HUDEP-2 (cell line): ENCODE results near the gene ZRANB3.
"Not testable (repeated sequence)": the region's sequence is repeated elsewhere in the genome, so short reads cannot be mapped to it uniquely, and the experiment has no call there.

ENCODE experiments used
- DNase-seq, 76 experiments: peaks; one replicate each; lab custom pipeline; 2025; ENCODE audit not compliant: unreplicated experiment in 76 of 76; lab: John Stamatoyannopoulos, UW

Gene ZRANB3

DNA sequence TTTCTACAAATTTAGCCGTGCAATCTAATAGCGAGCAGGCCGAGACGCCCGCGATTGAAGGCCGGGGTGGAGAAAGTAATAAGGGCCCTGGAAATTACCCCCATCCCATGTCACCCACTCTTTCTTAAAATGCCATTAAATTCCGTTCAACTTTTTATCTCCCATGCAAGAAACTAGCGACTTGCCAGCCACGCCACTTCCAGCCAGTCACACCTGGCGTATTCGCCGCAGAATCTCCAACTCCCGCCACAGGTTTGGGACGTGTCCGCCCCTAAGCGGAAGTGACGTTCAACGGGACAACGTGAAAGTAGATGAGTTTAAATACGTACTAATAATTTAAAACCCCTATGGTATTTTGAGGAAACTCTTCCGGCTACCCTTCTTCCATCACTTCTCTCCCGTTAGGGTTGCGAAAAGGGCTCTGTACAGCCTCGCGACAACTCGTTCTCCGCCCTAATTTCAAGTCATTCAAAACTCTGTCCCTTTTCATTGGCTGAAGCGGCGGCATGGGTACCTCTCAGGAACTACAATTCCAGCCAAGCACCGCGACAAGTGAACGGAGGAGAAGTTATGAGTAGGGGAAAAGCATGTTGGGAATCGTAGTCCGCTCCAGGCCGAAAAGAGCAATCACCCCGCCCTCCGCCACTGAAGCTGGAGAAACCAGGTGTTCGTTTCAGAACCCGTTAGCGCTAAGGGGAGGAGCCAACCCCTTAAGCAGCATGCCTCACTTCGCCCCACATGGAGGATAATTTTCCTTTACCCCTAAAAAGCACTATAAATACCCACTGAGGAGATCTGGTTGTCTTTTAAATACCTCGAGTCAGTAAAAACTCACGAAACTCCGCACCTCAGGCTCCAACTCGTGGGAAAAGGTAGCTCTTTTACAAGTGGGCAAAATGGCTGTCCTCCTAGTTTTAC lies at the start of gene ZRANB3:
Gene ZRANB3, minus strand, starts transcription at position 906 of the 918 bp plus-strand sequence.
- peak in 75 of 76 experiments; percentile 50 to 96 (median 90) for DNase-seq

DNA sequence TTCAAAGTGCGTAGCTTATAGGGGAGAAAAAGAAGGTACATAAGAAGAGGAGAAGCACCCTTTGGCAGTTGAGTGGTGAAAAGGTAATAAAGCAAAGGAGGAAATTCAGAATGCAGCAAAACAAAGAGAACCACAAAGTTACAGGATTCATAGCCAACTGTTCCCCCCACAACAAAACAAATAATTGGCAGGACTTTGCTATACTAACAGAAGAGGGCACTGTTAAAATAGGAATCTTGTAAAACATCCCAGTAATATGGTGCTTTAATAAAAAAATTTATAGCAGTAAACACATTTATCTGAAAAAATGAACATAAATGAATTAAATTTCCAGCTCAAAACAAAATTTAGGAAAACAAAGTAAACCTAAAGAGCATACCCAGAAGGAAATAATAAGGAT lies 42.6 kb upstream of the ZRANB3 start:
- DNase-seq = no peak

DNA sequence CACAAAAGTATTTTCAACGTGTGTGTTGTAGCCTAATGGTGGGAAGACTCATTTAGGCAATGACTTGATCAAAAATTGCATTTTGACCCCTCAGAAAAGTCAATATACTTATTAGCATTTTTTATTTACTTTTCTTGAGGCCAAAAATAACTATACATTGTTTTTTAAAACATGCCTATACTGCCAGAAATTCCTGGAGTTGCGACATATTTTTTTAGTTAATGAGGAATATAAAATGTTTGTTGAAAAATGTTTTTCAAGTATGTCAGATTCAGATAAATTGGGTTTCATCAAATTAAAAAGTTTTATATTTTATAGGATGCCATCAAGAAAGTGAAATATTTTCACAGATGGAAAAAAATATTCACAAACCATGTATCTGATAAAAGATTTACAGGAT lies 39.9 kb upstream of the ZRANB3 start:
- DNase-seq = no peak

DNA sequence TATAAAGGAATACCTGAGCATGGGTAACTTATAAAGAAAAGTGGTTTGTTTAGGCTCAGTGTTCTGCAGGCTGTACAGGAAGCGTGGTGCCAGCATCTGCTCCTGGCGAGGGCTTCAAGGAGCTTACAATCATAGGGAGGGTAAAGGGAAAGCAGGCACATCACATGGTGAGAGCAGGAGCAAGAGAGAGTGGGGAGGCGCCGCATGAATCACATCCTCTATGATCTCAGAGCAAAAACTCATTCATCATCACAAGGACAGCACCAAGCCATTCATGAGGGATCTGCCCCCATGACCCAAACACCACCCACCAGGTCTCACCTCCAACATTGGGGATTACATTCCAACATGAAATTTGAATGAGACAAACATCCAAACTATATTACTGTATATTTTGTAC lies 32.8 kb upstream of the ZRANB3 start:
- no peak for DNase-seq

DNA sequence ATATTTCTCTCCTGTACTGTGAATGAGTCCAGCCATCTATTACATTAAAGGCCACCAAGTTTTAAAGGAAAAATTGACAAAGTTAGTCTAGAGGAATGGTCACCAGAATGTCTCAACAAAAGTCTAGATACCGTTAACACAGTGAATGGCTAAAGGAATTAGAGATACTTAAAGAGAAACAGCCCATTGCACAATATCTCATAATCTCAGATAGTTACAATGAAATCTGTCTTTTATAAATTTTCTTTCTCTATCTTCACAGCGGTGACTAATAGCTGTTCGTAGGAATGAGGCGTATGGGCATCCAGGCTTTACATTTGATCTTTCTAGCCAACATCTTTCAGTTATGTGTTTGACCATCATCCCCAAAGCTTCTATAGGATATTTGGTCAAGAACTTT lies 30.9 kb upstream of the ZRANB3 start:
- no peak for DNase-seq

DNA sequence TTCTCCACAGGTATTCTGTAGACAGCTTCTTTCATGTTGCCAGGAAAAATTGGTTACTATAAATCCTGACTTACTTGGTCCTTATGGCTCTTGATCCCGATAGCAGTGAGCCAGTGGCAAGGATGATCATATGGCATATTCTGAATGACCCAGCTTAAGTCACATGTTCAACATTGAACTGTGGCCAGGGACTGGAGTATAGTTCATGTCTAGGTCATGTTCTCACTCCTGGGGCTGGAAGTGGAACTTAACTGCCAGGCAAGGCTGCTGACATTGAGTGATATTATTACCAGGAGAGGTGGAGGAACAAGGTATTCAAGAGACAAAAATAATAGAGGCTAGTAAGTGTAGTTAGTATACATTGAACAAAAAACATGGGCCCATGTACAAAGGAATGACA lies 26.5 kb upstream of the ZRANB3 start:
- DNase-seq = peak in 4 of 76 experiments; percentile 3 to 16 (median 8)

DNA sequence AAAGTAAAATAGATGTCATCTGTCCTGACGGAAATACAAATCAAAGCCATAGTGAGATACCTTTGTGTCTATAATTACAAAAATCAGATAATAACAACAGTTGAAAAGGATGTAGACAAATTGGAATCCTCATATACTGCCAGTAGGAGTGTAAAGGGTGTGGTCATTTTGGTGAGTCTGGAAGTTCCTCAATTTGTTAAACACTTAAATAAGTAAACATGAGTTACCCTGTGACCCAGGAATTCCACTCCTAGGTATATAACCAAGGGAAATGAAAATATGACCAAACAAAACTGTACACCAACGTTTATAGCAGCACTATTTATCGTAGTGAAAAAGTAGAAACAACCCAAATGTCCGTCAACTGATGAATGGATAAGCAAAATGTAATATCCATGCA lies 24.3 kb upstream of the ZRANB3 start:
- DNase-seq = no peak

DNA sequence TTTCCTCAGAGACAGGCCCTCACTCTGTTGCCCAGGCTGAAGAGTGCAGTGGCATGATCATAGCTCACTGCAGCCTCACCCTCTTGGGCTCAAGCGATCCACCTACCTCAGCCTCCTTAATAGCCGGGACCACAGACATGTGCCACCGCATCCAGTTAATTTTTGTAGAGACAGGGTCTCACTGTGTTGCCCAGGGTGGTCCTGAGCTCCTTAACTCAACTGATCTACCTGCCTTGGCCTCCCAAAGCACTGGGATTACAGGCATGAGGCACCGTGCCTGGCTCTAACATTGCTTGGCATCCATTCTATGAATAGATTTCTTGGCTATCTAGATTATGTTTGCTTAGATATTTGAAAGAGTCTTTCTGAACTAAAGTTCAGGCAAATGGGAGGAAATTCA lies 21.9 kb upstream of the ZRANB3 start:
- DNase-seq = no peak

DNA sequence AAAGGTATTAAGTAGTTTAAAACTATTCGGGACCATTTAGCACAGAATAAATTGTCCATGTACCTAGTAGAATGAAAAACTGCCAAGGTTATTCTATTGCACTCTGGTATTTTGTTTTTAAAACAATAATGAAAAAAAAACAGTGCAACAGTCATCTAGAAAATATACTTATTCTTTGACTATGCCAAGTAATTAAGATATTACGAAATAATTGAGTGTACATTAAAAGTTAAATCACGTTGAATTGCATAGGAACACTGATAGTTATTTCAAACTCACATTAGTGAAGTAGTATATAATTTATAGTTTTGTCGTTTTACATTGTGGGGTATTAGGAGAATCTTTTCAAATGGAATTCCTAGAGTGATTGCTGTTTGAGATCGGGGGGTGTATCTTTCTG lies 20.3 kb upstream of the ZRANB3 start:
- no peak for DNase-seq

DNA sequence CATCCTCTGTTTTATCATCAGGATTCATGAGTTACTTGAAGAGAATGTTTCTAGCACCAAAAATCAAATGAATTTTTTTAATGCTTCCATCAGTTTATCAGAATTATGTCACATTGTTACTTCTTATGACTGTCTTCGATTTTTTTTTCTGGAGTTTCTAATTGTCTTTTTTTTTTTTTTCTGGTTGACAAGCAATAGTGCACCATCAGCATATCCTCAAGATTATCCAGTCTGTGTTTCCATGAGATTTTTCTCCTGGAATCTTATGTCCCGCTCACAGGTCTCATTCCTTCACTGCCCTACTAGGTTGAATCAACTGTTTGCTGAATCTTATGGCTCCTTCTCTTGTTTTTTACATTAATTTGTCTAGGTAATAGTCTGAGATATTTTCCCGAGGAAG lies 16.3 kb upstream of the ZRANB3 start:
- no peak for DNase-seq

DNA sequence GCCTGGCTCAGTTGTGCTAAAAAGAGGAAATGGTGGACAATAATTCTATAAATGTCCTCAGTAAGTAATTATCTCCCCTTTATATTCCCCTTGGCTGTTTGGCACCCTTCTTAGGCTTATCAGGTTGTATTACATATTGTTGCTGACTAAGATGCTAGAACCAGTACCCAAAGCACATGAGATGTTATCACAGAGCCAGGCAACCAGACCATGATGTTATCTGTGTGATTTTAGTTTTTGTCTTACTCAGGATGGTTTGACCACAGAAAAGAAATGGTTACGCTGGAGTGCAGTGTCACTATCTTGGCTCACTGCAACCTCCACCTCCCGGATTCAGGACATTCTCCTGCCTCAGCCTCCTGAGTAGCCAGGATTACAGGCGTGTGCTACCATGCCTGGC lies 15.4 kb upstream of the ZRANB3 start:
- DNase-seq = no peak

DNA sequence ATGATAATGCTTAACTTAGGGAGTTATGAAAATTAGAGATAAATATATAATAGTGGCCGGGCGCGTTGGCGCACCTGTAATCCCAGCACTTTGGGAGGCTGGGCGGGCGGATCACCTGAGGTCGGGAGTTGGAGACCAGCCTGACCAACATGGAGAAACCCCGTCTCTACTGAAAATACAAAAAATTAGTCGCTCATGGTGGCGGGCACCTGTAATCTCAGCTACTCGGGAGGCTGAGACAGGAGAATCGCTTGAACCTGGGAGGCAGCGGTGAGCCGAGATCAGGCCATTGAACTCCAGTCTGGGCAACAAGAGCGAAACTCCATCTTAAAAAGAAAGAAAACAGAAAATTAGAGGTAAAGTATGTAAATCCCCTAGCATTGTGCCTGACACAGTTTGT lies 2.5 kb upstream of the ZRANB3 start:
- DNase-seq = not testable (repeated sequence)

DNA sequence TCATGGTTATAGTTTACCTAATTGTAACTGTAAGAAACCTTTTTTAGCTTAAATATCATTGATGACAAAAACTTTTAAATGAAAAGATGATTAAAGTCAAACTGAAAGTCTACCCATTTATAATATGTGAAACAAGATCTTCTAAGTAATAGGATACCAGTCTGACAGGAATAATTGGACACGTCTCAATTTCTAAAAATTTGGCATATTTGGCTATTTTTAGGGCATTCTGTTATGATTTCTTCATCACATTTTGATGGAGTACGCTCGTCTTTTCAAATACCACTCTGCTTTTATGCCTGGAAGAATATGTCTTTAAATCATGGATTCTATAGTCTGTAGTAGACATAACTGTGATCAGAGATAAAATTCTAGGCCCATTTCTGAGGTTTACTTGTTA lies 1.6 kb upstream of the ZRANB3 start:
- DNase-seq = no peak

DNA sequence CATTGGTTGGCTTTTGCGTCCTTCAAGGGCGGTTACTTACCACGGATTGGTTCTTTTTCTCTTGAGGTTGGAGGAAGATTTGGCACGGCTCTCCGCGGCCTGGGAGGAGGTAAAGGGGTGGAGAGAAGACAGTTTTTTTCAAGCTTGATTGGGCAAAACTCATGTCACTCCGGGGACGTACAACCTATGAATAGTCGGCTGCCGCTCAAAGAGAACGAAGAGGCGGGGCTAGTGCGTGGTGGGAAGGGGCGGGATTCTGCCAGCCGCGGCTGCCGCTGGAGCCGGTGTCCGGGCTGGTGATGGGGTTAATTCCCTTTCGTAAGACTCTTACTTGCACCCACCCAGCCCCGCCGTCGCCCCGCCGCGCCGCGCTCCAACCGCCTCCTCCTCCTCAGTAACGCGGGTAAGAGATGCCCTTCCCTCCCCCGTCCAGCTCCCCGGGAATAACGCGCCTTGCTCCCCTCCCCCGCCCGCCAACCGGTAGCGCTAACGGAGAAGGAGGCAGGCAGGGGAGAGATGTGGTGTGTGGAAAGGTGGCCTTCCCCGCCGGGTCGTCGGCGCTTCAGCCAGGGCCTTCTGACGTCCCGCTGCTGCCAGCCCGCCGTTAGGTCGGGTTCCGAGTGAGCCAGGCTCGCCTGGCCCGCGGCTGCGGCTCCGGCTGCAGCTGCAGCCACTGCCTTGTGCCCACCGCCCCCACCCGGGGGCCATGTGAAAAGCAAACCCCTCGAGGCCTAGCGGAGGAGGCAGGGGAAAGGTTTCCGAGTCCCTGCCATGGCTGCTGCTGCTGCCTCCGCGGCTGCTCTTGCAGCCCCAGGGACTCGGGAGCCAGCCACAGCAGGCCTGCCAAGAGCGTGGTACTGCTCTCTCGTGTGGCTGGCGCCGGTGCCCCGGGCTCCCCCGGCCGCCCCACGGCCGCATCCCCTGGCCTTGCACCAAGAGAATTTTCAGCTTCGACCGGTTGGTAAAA lies 496 bp upstream of the ZRANB3 start, which contains the start of gene R3HDM1:
Gene R3HDM1, plus strand, starts transcription at position 254 of the 967 bp plus-strand sequence. CDS start 73,362 bp downstream, outside the sequence.
- peak; percentile 46 to 99 (median 96) for DNase-seq

DNA sequence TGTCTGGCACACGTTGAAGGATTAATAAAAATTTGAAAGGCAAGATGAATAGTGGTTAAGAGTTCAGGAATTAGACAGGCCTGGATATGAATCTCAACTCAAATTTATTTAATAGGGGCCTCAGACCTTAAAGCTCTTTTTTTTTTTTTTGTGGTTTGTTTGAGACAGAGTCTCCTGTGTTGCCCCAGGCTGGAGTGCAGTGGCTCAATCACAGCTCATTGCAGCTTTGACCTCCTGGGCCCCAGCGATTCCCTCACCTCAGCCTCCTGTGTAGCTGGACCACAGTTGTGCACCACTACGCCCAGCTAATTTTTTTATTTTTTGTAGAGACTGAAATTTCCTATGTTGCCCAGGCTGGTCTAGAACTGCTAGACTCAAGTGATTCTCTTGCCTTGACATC lies 3.0 kb downstream of the ZRANB3 start:
- DNase-seq = no peak

DNA sequence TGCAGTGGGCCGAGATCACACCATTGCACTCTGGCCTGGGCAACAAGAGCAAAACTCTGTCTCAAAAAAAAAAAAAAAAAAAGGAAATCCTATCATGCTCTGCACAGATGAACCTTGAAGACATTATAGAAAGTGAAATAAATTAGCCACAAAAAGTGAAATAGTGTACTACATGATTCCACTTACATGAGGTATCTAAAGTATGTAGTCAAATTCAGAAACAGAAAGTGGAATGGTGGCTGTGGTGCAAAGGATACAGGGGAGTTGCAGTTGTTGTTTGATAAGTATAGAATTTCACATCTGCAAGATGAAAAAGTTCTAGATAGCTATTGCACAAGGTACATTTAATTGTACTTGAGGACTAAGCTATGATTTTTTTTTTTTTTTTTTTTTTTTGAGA lies 5.2 kb downstream of the ZRANB3 start:
- no peak for DNase-seq

DNA sequence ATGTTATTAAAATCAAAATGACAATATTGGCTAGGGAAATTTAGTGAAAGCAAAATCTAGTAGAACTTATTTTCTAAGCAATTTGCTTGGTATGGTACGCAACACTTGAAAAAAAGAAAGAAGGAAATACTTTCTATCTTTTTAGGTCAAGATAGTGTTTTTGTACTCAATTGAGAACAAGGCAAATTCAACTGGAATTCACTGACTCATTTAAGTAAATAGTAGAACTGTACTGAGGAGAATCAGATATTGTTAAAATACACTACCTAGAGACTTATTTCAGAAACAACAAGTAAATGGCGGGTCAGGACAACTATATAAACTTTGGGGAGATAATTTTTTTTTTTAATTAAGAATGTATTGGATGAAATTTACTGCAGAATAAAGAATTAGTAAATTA lies 18.9 kb downstream of the ZRANB3 start:
- DNase-seq = no peak

DNA sequence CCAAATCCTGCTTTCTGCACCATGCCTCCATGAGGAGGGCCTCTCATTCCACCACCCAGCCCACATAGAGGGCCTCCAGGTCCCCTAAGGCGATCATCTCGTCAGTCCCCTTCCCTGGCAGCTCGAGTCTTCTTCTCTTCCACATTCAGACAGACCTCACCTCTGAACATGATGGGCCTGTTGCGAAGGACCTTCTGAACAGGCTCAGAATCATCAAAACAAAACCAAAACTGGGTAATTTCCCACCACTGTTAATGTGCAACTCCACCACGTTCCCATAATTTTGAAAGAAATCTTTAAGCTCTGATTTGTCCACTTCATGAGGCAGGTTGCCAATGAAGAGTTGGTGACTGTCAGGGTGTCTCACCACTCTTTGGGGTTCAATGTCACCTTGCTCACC lies 20.4 kb downstream of the ZRANB3 start:
- no peak for DNase-seq

DNA sequence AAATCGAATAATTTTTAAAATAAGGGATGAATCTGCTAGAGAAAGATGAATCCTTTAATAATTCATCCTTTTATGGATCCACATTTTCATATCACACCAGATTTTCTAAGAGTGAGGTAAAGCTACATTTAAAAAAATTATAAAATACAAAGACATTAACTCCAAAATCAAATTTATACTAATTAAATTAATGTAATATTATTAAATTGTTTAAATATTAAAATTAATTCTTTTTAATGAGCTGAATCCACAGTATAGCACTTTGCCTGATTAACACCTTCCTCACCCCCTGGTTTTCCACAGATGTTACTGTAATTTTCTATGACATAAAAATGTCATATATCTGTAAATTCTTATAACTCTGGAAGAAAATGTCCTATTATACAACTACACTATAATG lies 26.2 kb downstream of the ZRANB3 start:
- no peak for DNase-seq

DNA sequence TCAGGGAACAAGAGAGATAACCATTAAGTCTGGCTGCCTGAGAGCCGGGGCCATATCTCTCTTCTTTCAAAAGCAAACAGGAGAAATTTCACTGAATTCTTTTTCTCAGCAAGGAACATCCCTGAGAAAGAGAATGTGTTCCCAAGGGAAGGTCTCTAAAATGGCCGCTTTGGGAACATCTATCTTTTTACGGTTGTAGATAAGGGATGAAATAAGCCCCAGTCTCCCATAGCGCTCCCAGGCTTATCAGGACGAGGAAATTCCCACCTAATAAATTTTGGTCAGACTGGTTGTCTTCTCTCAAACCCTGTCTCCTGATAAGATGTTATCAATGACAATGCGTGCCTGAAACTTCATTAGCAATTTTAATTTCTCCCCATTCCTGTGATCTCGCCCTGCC lies 32.4 kb downstream of the ZRANB3 start:
- DNase-seq = not testable (repeated sequence)

DNA sequence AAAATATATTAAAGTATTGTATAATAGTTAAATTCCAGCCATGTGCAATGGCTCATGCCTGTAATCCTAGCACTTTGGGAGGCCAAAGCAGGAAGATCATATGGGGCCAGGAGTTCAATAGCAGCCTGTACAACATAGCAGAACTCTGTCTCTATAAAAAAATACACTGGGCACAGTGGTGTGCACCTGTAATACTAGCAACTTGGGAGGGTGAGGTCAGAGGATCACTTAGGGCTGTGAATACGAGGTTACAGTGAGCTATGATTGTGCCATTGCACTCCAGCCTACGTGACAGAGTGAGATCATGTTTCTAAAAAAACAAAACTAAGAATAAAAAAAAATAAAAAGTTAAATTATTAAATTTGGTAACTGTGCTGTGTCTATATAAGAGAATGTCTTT lies 36.1 kb downstream of the ZRANB3 start:
- no peak for DNase-seq
